ENCODE data around the gene MACROD2.
"Not testable (repeated sequence)": the region's sequence is repeated elsewhere in the genome, so short reads cannot be mapped to it uniquely, and the experiment has no call there.

MACROD2 gene

GRCh38 chr20:15144916-15145315 lies 1149.6 kb downstream of the MACROD2 start:
- DNase-seq: no peak

- DNase-seq: no peak
These were observed 1151.6 kb downstream of the MACROD2 start for GRCh38 chr20:15146948-15147347.

- DNase-seq: no peak
These were observed 1158.8 kb downstream of the MACROD2 start for GRCh38 chr20:15154070-15154469.

GRCh38 chr20:15155848-15156401 lies 1160.6 kb downstream of the MACROD2 start:
- no peak for DNase-seq

- no peak for DNase-seq
These were observed 1163.2 kb downstream of the MACROD2 start for GRCh38 chr20:15158533-15158932.

GRCh38 chr20:15162079-15162647 lies 1166.8 kb downstream of the MACROD2 start:
- DNase-seq: no peak

GRCh38 chr20:15163632-15164031 lies 1168.3 kb downstream of the MACROD2 start:
- DNase-seq: no peak

GRCh38 chr20:15164726-15165125 lies 1169.4 kb downstream of the MACROD2 start:
- DNase-seq: no peak

- no peak for DNase-seq
These were observed 1171.4 kb downstream of the MACROD2 start for GRCh38 chr20:15166744-15167143.

GRCh38 chr20:15171016-15171415 lies 1175.7 kb downstream of the MACROD2 start:
- DNase-seq: no peak

GRCh38 chr20:15176929-15177328 lies 1181.6 kb downstream of the MACROD2 start:
- no peak for DNase-seq

- no peak for DNase-seq
These were observed 1183.3 kb downstream of the MACROD2 start for GRCh38 chr20:15178581-15178980.

GRCh38 chr20:15179381-15179780 lies 1184.1 kb downstream of the MACROD2 start:
- DNase-seq: no peak

- DNase-seq: no peak
These were observed 1184.5 kb downstream of the MACROD2 start for GRCh38 chr20:15179781-15180180.

GRCh38 chr20:15185322-15185721 lies 1190.0 kb downstream of the MACROD2 start:
- DNase-seq: no peak

GRCh38 chr20:15185913-15186312 lies 1190.6 kb downstream of the MACROD2 start:
- no peak for DNase-seq

GRCh38 chr20:15187612-15188011 lies 1192.3 kb downstream of the MACROD2 start:
- DNase-seq: no peak

- DNase-seq: no peak
These were observed 1193.1 kb downstream of the MACROD2 start for GRCh38 chr20:15188415-15188814.

GRCh38 chr20:15191082-15191723 lies 1195.9 kb downstream of the MACROD2 start:
- DNase-seq: no peak

GRCh38 chr20:15195378-15195777 lies 1200.1 kb downstream of the MACROD2 start:
- DNase-seq: no peak

GRCh38 chr20:15196547-15197255 lies 1201.4 kb downstream of the MACROD2 start:
- no peak for DNase-seq

- DNase-seq: not testable (repeated sequence)
These were observed 1202.7 kb downstream of the MACROD2 start for GRCh38 chr20:15198017-15198416.

GRCh38 chr20:15199698-15200097 lies 1204.4 kb downstream of the MACROD2 start:
- DNase-seq: no peak

- DNase-seq: no peak
These were observed 1204.8 kb downstream of the MACROD2 start for GRCh38 chr20:15200147-15200565.
